H1 (cell line): ENCODE results near the gene OOEP. TPM values are rescaled to one million over a fixed set of nuclear protein-coding genes. Genes with fewer than 3 reads are reported as not detected.

Experiments
- ATF3 ChIP-seq: IDR thresholded peaks from 2 replicates; pipeline ENCODE4 v1.6.1; 2011; ENCODE audit warnings: low read depth, mild to moderate bottlenecking, low read length; ENCODE audit not compliant: insufficient read depth
- BACH1 ChIP-seq: IDR thresholded peaks from 2 replicates; pipeline ENCODE4 v1.6.1; 2012; ENCODE audit warnings: low read length, improper control_type of control experiment
- CBX8 ChIP-seq: fragments of 300-800, 300-1000 bp; sonication (generic); IDR thresholded peaks from 2 replicates; pipeline ENCODE4 v1.7.1; 2016; ENCODE audit warnings: low read depth, low read length, borderline replicate concordance
- CEBPB ChIP-seq: IDR thresholded peaks from 2 replicates; pipeline ENCODE4 v1.6.1; 2012; ENCODE audit warnings: low read depth, low read length
- CHD7 ChIP-seq: fragments of 300-600 bp; sonication (generic); IDR thresholded peaks from 2 replicates; pipeline ENCODE4 v1.7.1; 2012; ENCODE audit warnings: low read length, moderate library complexity, mild to moderate bottlenecking, inconsistent platforms; ENCODE audit not compliant: insufficient replicate concordance
- FOSL1 ChIP-seq: IDR thresholded peaks from 2 replicates; pipeline ENCODE4 v1.6.1; 2011; ENCODE audit warnings: mild to moderate bottlenecking, low read depth, low read length, moderate library complexity; ENCODE audit not compliant: insufficient read depth
- GTF2F1 ChIP-seq: IDR thresholded peaks from 2 replicates; pipeline ENCODE4 v1.6.1; 2012; ENCODE audit warnings: low read depth, low read length, improper control_type of control experiment, borderline replicate concordance
- KDM4A ChIP-seq: IDR thresholded peaks from one replicate; pipeline ENCODE4 v1.7.1; 2012; ENCODE audit warnings: low read depth, mild to moderate bottlenecking, moderate library complexity, low read length, inconsistent platforms; ENCODE audit not compliant: severe bottlenecking
- RAD21 ChIP-seq, 2 experiments: IDR thresholded peaks in 1 of 2; conservative IDR thresholded peaks in 1 of 2; 2 replicates each; pipeline ENCODE4 v1.6.1; 2011; ENCODE audit warnings: low read depth in 2 of 2, low read length in 2 of 2, improper control_type of control experiment in 1 of 2, inconsistent platforms in 1 of 2, mild to moderate bottlenecking in 1 of 2, moderate library complexity in 1 of 2
- polyA plus RNA-seq, 7 experiments: library from polyadenylated mRNA; depleted of rRNA in 3 of 7; stranded (reverse) in 5 of 7; unstranded in 2 of 7; fragments of >200 nt in 5 of 7; fragments of 200-250 nt in 2 of 7; gene quantifications; 1 replicate in 5 of 7; 2 replicates in 1 of 7; 4 replicates in 1 of 7; pipeline versions ENCODE4 v1.2.1 to v1.2.3, GENCODE V29; 2011 to 2013; ENCODE audit warnings: missing spikeins in 2 of 7, mixed read lengths in 2 of 7
- total RNA-seq: library from RNA; stranded (reverse); fragmentation: NEBNext Ultra II Directional; extraction: Animal tissue kit (Norgen Biotek cat#: 25700); gene quantifications from 2 replicates; pipeline ENCODE4 v1.2.1, GENCODE V29; 2021

Gene OOEP
- total and polyA plus RNA-seq, 2 of the 8 experiments (the other 6 are each of a cell fraction or from before 2014, with no cell fraction given) = 0.20 to 0.41 TPM

GRCh38 chr6:73375216-73375615, 5.5 kb upstream of the OOEP start (continued):
- no peak for TF ChIP-seq CHD7
- no peak for TF ChIP-seq FOSL1
- no peak for TF ChIP-seq CBX8
- no peak for TF ChIP-seq BACH1
- TF ChIP-seq RAD21 (IDR thresholded peaks at IDR 0.05 in 1 of 2, conservative IDR thresholded peaks at IDR 0.05 in 1 of 2; ENCODE audit: low read depth in 2 of 2, low read length in 2 of 2) = no peak
- TF ChIP-seq GTF2F1 = no peak
- no peak for TF ChIP-seq KDM4A
- no peak for TF ChIP-seq ATF3
- no peak for TF ChIP-seq CEBPB
